Mucosa of descending colon (tissue), 3 donors: Measurements from ENCODE around the gene PCSK6. TPM values are rescaled to one million over a fixed set of nuclear protein-coding genes. Genes with fewer than 3 reads are reported as not detected.
A peak's percentile ranks its signal among the peaks of the same experiment; 100 is the strongest.

Source experiments
- ATAC-seq: fragments of 200-7000 bp; cut with Tn5 transposase; one replicate; pipeline ENCODE4 v1.9.1; 2020; ENCODE audit warnings: mild to moderate bottlenecking, moderate library complexity
- DNase-seq, 3 donors: peaks; one replicate each; pipeline ENCODE4 v3.0.0-alpha.2; 2020
- H3K36me3 ChIP-seq: fragments of 200-600 bp; one replicate; pipeline ENCODE4 v1.8.0; 2021; ENCODE audit warnings: low read depth, mild to moderate bottlenecking
- H3K4me1 ChIP-seq: fragments of 200-600 bp; one replicate; pipeline ENCODE4 v1.8.0; 2021; ENCODE audit warnings: low read depth, mild to moderate bottlenecking
- H3K4me3 ChIP-seq: fragments of 200-600 bp; one replicate; pipeline ENCODE4 v1.8.0; 2021; ENCODE audit warnings: mild to moderate bottlenecking
- H3K9me3 ChIP-seq: fragments of 200-600 bp; one replicate; pipeline ENCODE4 v1.8.0; 2021; ENCODE audit warnings: mild to moderate bottlenecking
- CTCF ChIP-seq: fragments of 200-600 bp; IDR thresholded peaks from one replicate; pipeline ENCODE4 v1.8.0; 2022; ENCODE audit warnings: antibody characterized with exemption, mild to moderate bottlenecking
- intact Hi-C, 2 donors: fragments of 100-400 bp; cut with DNase I in 1 of 2; cut with micrococcal nuclease in 1 of 2; formaldehyde crosslinking; loops; one replicate each; pipeline versions ENCODE4 v1.11.0 to v1.11.1; 2022; cut with DNase I, micrococcal nuclease
- total RNA-seq, 3 donors: library from RNA; stranded (reverse); fragmentation: NEBNext Ultra II Directional in 2 of 3; extraction: Animal tissue kit (Norgen Biotek cat#: 25700) in 2 of 3; gene quantifications; one replicate each; pipeline versions ENCODE4 v1.2.1 to v1.2.4, GENCODE V29; 2021 to 2023
- donor health status: DM: no; HTN: no; CAD: no; lungs with moderate emphysema.
- donor health status: DM: no; HTN: no; CAD: no.
- donor health status: DM: no; HTN: yes; CAD: no.

PCSK6 gene
- total RNA-seq, 3 donors from 2014 or later: 21.3 to 58.4 (median 30.3) TPM

GRCh38 chr15:101401286-101401685 is 88.2 kb downstream of the PCSK6 start:
- Histone ChIP-seq H3K4me1 (no peaks in the 10 kb centered on the region), H3K9me3 (no peaks in the 10 kb centered on the region), H3K4me3 (no peak overlapping the region), H3K36me3 (no peaks in the 10 kb centered on the region)
- no peak for TF ChIP-seq CTCF
- intact Hi-C loops: no loop called here
- ATAC-seq (no peak), DNase-seq (peak in 1 of 3 donors; percentile 38)

GRCh38 chr15:101399431-101399830 is 90.1 kb downstream of the PCSK6 start:
- TF ChIP-seq CTCF: no peak

GRCh38 chr15:101398247-101398646 is 91.3 kb downstream of the PCSK6 start:
- ATAC-seq (no peak), DNase-seq (no peak)
- Histone ChIP-seq H3K4me3 (no peak overlapping the region), H3K9me3 (no peaks in the 10 kb centered on the region), H3K4me1 (no peaks in the 10 kb centered on the region), H3K36me3 (no peaks in the 10 kb centered on the region)
- no peak for TF ChIP-seq CTCF
- intact Hi-C loops: no loop called here

More at GRCh38 chr15:101399431-101399830, 90.1 kb downstream of the PCSK6 start:
- Histone ChIP-seq H3K36me3 (no peaks in the 10 kb centered on the region), H3K4me1 (no peaks in the 10 kb centered on the region), H3K4me3 (no peak overlapping the region), H3K9me3 (no peaks in the 10 kb centered on the region)
- intact Hi-C loops: no loop called here
- ATAC-seq: no peak
- DNase-seq: no peak

- Histone ChIP-seq H3K4me3 (no peak overlapping the region), H3K4me1 (no peaks in the 10 kb centered on the region), H3K9me3 (no peaks in the 10 kb centered on the region), H3K36me3 (no peaks in the 10 kb centered on the region)
- intact Hi-C loops: no loop called here
- no peak for TF ChIP-seq CTCF
- ATAC-seq (no peak), DNase-seq (no peak)
Observed at GRCh38 chr15:101397521-101398003, 91.9 kb downstream of the PCSK6 start.

GRCh38 chr15:101396484-101397261 is 92.8 kb downstream of the PCSK6 start:
- H3K36me3 ChIP-seq: no peaks in the 10 kb centered on the region
- no peaks in the 10 kb centered on the region for H3K4me1 ChIP-seq
- intact Hi-C loops: no loop called here
- DNase-seq (no peak), ATAC-seq (no peak)
- H3K4me3 ChIP-seq: no peak overlapping the region
- H3K9me3 ChIP-seq: no peaks in the 10 kb centered on the region
- TF ChIP-seq CTCF: no peak
